H54 (cell line): Measurements from ENCODE around the gene RFPL2.

Source experiments
- DNase-seq: peaks from one replicate; pipeline ENCODE4 v3.0.0; 2011; ENCODE audit warnings: low spot score, mixed read lengths; ENCODE audit not compliant: insufficient read length
- FAIRE-seq: peaks from 3 replicates; lab custom pipeline; 2011; peaks lifted over from hg19 to GRCh38; lab: Jason Lieb, UNC
- POLR2A ChIP-seq: IDR thresholded peaks from 2 replicates; pipeline ENCODE4 v1.6.1; 2011; ENCODE audit warnings: low read depth, mild to moderate bottlenecking, low read length

RFPL2 gene

GRCh38 chr22:32218470-32218869 lies 13.6 kb upstream of the RFPL2 start:
- no peak for TF ChIP-seq POLR2A
- DNase-seq, result no peak

GRCh38 chr22:32217465-32217864 lies 12.6 kb upstream of the RFPL2 start:
- FAIRE-seq (no peak), DNase-seq (no peak)
- no peak for TF ChIP-seq POLR2A

More at GRCh38 chr22:32218470-32218869, 13.6 kb upstream of the RFPL2 start:
- no peak for FAIRE-seq

- TF ChIP-seq POLR2A, result no peak
- no peak for FAIRE-seq
- DNase-seq, result no peak
Observed at GRCh38 chr22:32216911-32217310, 12.0 kb upstream of the RFPL2 start.

- TF ChIP-seq POLR2A, result no peak
- DNase-seq, result no peak
- FAIRE-seq, result no peak
Observed at GRCh38 chr22:32211011-32211410, 6.1 kb upstream of the RFPL2 start.

GRCh38 chr22:32208681-32209080 lies 3.8 kb upstream of the RFPL2 start:
- DNase-seq (no peak), FAIRE-seq (no peak)
- TF ChIP-seq POLR2A, result no peak

- DNase-seq, result no peak
- no peak for TF ChIP-seq POLR2A
- FAIRE-seq, result no peak
Observed at GRCh38 chr22:32207971-32208480, 3.2 kb upstream of the RFPL2 start.

- DNase-seq, result no peak
- no peak for FAIRE-seq
- TF ChIP-seq POLR2A, result no peak
Observed at GRCh38 chr22:32206774-32207758, 2.2 kb upstream of the RFPL2 start.

GRCh38 chr22:32205974-32206773 lies 1.3 kb upstream of the RFPL2 start:
- TF ChIP-seq POLR2A, result no peak
- FAIRE-seq (no peak), DNase-seq (no peak)

- DNase-seq, result no peak
Observed at GRCh38 chr22:32204040-32204855, 625 bp downstream of the RFPL2 start.

GRCh38 chr22:32203181-32204039 lies 1.5 kb downstream of the RFPL2 start:
- no peak for DNase-seq
- FAIRE-seq, result no peak
- no peak for TF ChIP-seq POLR2A

More at GRCh38 chr22:32204040-32204855, 625 bp downstream of the RFPL2 start:
- TF ChIP-seq POLR2A, result no peak
- FAIRE-seq, result no peak

GRCh38 chr22:32202539-32203180 lies 2.2 kb downstream of the RFPL2 start:
- DNase-seq (peak; percentile 20), FAIRE-seq (no peak)
- no peak for TF ChIP-seq POLR2A

GRCh38 chr22:32202161-32202538 lies 2.7 kb downstream of the RFPL2 start:
- no peak for DNase-seq
- no peak for FAIRE-seq
- no peak for TF ChIP-seq POLR2A
